GM12875 (cell line): ENCODE measurements around the gene LENG9.

Experiments
- H3K4me3 ChIP-seq: one replicate; pipeline ENCODE4 v1.5.1; 2011; ENCODE audit warnings: low read depth, low read length, control low read depth
- TF ChIP-seq, protein P1 (sequence below): IDR thresholded peaks from 2 replicates; pipeline ENCODE4 v1.5.1; 2011; ENCODE audit warnings: low read depth, mild to moderate bottlenecking, control low read depth, inconsistent platforms, low read length, moderate library complexity, borderline replicate concordance; ENCODE audit not compliant: insufficient read depth

LENG9 gene

GRCh38 chr19:54431255-54431838 lies 32.2 kb downstream of the LENG9 start:
- H3K4me3 ChIP-seq: no peak overlapping the region
- TF ChIP-seq, protein P1, sequence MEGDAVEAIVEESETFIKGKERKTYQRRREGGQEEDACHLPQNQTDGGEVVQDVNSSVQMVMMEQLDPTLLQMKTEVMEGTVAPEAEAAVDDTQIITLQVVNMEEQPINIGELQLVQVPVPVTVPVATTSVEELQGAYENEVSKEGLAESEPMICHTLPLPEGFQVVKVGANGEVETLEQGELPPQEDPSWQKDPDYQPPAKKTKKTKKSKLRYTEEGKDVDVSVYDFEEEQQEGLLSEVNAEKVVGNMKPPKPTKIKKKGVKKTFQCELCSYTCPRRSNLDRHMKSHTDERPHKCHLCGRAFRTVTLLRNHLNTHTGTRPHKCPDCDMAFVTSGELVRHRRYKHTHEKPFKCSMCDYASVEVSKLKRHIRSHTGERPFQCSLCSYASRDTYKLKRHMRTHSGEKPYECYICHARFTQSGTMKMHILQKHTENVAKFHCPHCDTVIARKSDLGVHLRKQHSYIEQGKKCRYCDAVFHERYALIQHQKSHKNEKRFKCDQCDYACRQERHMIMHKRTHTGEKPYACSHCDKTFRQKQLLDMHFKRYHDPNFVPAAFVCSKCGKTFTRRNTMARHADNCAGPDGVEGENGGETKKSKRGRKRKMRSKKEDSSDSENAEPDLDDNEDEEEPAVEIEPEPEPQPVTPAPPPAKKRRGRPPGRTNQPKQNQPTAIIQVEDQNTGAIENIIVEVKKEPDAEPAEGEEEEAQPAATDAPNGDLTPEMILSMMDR: no peak

- no peak overlapping the region for H3K4me3 ChIP-seq
- TF ChIP-seq, protein P1: 0 out of 2 replicates have a peak, but pooled peaks have one; percentile 10
Measured at GRCh38 chr19:54430306-54431254, 33.0 kb downstream of the LENG9 start.

DNA sequence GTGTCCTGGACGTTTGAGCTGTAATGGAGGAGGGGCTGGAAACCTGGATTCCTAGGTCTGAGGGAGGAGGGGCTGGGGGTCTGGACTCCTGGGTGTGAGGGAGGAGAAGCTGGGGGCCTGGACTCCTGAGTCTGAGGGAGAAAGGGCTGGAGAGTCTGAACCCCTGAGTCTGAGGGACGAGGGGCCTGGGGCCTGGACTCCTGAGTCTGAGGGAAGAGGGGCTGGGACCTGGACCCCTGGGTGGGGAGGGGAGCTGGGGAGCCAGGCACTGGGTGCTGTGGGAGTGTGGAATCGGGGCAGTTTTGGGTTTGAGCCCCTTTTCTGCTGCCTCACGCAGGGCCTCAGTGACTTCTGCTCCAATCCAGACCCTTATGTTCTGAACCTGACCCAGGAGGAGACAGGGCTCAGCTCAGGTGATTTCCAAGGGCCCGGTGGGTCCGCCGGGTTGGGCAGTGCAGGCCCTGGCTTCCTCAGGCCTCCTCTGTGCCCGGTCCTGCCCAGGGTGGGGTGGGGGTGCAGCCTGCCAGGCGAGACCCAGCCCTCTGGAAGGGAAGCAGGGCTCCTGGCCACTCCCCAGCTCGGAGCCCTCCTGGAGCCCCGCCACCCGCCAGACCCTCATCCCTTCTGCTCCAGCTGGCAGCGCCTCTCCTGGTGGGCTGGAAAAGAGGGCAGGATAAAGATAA lies 33.9 kb downstream of the LENG9 start:
- no peak overlapping the region for H3K4me3 ChIP-seq
- TF ChIP-seq, protein P1: no peak

- TF ChIP-seq, protein P1: no peak
Measured at GRCh38 chr19:54429176-54429495, 34.4 kb downstream of the LENG9 start.

DNA sequence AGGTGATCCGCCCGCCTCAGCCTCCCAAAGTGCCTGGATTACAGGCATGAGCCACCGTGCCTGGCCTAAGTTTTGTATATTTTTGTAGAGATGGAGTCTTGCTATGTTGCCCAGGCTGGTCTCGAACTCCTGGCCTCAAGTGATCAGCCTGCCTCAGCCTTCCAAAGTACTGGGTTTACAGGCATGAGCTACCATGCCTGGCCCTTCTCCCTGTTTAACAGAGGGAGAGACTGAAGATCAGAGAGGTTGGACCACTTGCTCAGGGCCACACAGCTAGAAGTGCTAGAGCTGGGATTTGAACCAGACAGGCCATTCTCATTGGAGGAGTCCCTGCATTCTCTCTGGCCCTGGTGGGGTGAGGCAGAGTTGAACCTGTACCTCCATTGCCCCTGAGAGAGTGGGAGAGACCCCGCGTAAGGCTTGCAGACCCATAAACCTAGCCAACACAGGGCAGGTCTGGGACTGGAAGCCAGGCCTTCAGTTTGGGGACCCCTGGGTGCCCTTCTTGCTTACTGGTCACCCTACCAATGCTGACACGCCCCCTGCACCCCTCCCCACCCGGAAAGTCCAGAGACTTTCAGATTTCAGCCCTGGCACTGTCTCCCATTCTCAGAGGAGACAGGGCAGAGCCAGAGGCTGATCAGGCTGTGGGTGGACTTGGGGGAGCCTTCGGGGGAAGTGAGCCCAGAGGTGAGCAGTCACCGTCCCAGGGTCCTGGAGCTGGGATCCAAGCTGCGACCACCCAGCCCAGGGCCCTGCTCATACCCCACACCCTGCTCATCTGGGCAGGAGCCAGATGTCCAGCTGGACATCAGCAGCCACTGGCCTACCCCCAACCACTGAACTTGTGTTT lies 35.0 kb downstream of the LENG9 start:
- TF ChIP-seq, protein P1: no peak
- no peak overlapping the region for H3K4me3 ChIP-seq

More at GRCh38 chr19:54429176-54429495, 34.4 kb downstream of the LENG9 start:
- no peak overlapping the region for H3K4me3 ChIP-seq

DNA sequence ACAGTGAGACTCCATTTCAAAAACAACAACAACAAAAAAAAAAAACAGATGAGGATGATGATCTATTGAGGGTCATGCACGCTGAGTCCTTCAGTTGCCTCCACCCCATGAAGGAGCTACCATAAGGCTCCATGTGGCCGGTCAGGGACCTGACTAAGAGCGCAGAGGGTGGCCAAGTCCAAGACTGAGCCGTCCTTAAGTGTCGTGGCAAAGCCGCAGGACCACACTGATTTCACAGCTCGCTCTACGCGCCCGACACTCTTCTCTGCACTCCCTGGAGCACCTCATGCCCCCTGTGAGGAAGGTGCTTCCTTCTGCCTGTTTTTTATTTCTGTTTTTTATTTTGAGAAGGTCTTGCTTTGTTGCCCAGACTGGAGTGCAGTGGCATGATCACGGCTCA lies 36.0 kb downstream of the LENG9 start:
- TF ChIP-seq, protein P1: no peak
- H3K4me3 ChIP-seq: no peak overlapping the region
